Pancreas (tissue), 10 donors: ENCODE data around the gene THSD4. TPM values are rescaled to one million over a fixed set of nuclear protein-coding genes. Genes with fewer than 3 reads are reported as not detected.

Experiments
- ATAC-seq, 4 donors: fragments of 200-7000 bp; cut with Tn5 transposase; one replicate each; pipeline versions ENCODE4 v1.8.0 to v1.9.1; 2020; ENCODE audit warnings: mild to moderate bottlenecking in 4 of 4, moderate library complexity in 4 of 4
- DNase-seq, 6 donors: peaks; one replicate each; pipeline ENCODE4 v3.0.0-alpha.2; 2020
- FAIRE-seq: peaks from 2 replicates; lab custom pipeline; 2012; peaks lifted over from hg19 to GRCh38; lab: Jason Lieb, UNC
- H3K27ac ChIP-seq, 4 donors: fragments of 200-600 bp; sonication (generic); 1 replicate in 3 of 4; 2 replicates in 1 of 4; pipeline versions ENCODE4 v1.5.0 to v1.8.0; 2020
- H3K27me3 ChIP-seq, 4 donors: fragments of 200-600 bp; one replicate each; pipeline ENCODE4 v1.8.0; 2021
- H3K36me3 ChIP-seq, 3 donors: fragments of 200-600 bp; sonication (generic) in 1 of 3; one replicate each; pipeline versions ENCODE4 v1.5.0 to v1.8.0; 2020 to 2021
- H3K4me1 ChIP-seq, 3 donors: fragments of 200-600 bp; one replicate each; pipeline ENCODE4 v1.8.0; 2021
- H3K4me3 ChIP-seq, 4 donors: fragments of 200-600 bp; sonication (generic) in 2 of 4; one replicate each; pipeline versions ENCODE4 v1.5.0 to v1.8.0; 2020 to 2021
- H3K9me3 ChIP-seq, 4 donors: fragments of 200-600 bp; one replicate each; pipeline ENCODE4 v1.8.0; 2021
- WGBS, 2 donors: extraction: QIAGEN DNeasy Blood & Tissue Kit; methylation state at CpG; one replicate each; pipeline ENCODE4 v1.1.7; 2013; 5-methylcytosine and 5-hydroxymethylcytosine counted together
- intact Hi-C, 3 donors: fragments of 100-400 bp; cut with DNase I; formaldehyde crosslinking; loops; one replicate each; pipeline versions ENCODE4 v1.11.1 to v1.14.2; 2022
- polyA plus RNA-seq, 2 donors: library from polyadenylated mRNA; stranded (reverse); fragments of 200-250 nt; gene quantifications; one replicate each; pipeline ENCODE4 v1.2.3, GENCODE V29; 2013
- total RNA-seq, 6 donors: library from RNA; stranded (reverse); fragmentation: NEBNext Ultra II Directional in 4 of 6; extraction: Animal tissue kit (Norgen Biotek cat#: 25700) in 4 of 6; gene quantifications; one replicate each; pipeline versions ENCODE4 v1.2.1 to v1.2.4, GENCODE V29; 2021 to 2023
- TF ChIP-seq, protein P1 (sequence below), 4 donors: fragments of 200-600 bp; sonication (generic) in 3 of 4; IDR thresholded peaks; one replicate each; pipeline versions ENCODE4 v1.5.0 to v1.8.0; 2021; ENCODE audit warnings: antibody characterized with exemption in 4 of 4
- donor health status: healthy with polysubstance abuse.
- donor health status: DM: no; HTN: no; CAD: no; lungs with moderate emphysema.
- donor health status: DM: no; HTN: no; CAD: no.
- donor health status: control.
- donor health status: control.
- donor health status: Bipolar disorder and iron deficiency.
- donor health status: DM: yes; HTN: yes; CAD: no.
- donor health status: DM: no; HTN: no; CAD: no.
- donor health status: DM: no; HTN: no; CAD: no.
- donor health status: DM: yes; HTN: yes; CAD: no.

THSD4 gene
- total and polyA plus RNA-seq, 8 donors = 6.0 to 17.8 (median 13.3) TPM

DNA sequence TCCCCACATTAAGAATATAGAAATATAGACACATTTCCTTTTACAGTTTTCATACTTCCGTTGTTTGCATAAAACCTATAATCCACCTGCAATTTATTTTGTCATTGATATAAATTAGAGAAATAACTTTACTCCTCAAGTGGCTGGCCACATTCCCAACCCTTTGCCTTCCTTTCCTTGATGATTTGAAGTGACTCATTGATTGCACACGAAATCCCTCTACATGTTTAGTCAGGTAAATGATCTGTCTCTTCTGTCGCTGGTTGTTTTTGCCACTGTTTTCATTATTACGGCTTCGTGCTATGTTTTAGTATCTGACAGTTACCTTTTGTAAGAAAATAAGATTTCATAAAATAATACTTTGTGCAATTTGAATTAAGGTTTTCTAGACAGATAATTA lies 422.9 kb downstream of the THSD4 start:
- no peak for FAIRE-seq
- H3K27ac ChIP-seq = no peak overlapping the region
- ATAC-seq = no peak
- no peaks in the 10 kb centered on the region for H3K4me1 ChIP-seq
- WGBS, 2 donors = 79 to 81% methylated on average over 5 of the region's 5 CpGs
- H3K9me3 ChIP-seq = no peaks in the 10 kb centered on the region
- intact Hi-C loops = no loop called here
- no peaks in the 10 kb centered on the region for H3K36me3 ChIP-seq
- no peaks in the 10 kb centered on the region for H3K27me3 ChIP-seq
- TF ChIP-seq, protein P1, sequence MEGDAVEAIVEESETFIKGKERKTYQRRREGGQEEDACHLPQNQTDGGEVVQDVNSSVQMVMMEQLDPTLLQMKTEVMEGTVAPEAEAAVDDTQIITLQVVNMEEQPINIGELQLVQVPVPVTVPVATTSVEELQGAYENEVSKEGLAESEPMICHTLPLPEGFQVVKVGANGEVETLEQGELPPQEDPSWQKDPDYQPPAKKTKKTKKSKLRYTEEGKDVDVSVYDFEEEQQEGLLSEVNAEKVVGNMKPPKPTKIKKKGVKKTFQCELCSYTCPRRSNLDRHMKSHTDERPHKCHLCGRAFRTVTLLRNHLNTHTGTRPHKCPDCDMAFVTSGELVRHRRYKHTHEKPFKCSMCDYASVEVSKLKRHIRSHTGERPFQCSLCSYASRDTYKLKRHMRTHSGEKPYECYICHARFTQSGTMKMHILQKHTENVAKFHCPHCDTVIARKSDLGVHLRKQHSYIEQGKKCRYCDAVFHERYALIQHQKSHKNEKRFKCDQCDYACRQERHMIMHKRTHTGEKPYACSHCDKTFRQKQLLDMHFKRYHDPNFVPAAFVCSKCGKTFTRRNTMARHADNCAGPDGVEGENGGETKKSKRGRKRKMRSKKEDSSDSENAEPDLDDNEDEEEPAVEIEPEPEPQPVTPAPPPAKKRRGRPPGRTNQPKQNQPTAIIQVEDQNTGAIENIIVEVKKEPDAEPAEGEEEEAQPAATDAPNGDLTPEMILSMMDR (IDR thresholded peaks at IDR 0.05) = no peak
- no peak for DNase-seq
- no peak overlapping the region for H3K4me3 ChIP-seq

DNA sequence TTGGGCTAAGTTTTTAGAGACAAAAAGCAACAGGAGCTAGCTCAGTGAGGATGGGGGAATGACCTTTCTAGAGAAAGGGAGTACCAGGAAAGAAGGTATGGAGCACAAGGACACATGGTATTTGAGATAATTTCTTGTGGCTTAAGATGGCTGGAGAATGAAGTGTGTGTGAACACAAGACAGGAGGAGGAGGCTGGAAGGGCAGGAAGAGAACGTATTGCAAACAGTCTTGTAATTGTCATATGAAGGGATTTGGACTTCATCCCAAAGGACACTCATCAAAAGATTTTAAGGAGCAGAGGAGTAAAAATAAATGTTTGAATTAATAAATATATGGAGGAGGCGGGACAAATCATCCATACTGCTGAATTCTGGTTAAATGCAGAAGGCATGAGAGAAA lies 426.5 kb downstream of the THSD4 start:
- DNase-seq = no peak
- ATAC-seq = no peak
- Histone ChIP-seq H3K36me3 (no peaks in the 10 kb centered on the region), H3K4me3 (no peak overlapping the region), H3K27me3 (no peaks in the 10 kb centered on the region), H3K27ac (no peak overlapping the region), H3K9me3 (no peaks in the 10 kb centered on the region), H3K4me1 (no peaks in the 10 kb centered on the region)
- intact Hi-C loops = no loop called here
- 69% methylated on average over 2 of the region's 2 CpGs for WGBS, 2 donors
- no peak for FAIRE-seq
- TF ChIP-seq, protein P1 (IDR thresholded peaks at IDR 0.05) = no peak

DNA sequence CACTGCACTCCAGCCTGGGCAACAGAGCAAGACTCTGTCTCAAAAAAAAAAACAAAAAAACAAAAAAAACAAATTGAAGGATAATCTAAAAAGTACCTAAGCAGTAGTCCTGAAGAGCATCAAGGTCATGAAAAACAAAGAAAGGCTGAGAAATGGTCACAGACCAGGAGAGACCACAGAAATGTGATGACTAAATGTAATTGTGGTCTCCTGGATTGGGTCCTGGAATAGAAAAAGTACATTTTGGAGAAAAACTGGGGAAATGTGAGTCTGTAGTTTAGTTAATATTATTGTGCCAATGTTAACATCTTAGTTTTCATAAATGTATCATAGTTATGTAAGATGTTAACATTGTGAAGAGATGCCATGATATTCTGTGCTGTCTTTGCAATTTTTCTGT lies 427.6 kb downstream of the THSD4 start:
- Histone ChIP-seq H3K36me3 (no peaks in the 10 kb centered on the region), H3K4me3 (no peak overlapping the region), H3K9me3 (no peaks in the 10 kb centered on the region), H3K27me3 (no peaks in the 10 kb centered on the region), H3K27ac (no peak overlapping the region), H3K4me1 (no peaks in the 10 kb centered on the region)
- TF ChIP-seq, protein P1 (IDR thresholded peaks at IDR 0.05) = no peak
- intact Hi-C loops = no loop called here
- FAIRE-seq (no peak), ATAC-seq (no peak), DNase-seq (no peak)

DNA sequence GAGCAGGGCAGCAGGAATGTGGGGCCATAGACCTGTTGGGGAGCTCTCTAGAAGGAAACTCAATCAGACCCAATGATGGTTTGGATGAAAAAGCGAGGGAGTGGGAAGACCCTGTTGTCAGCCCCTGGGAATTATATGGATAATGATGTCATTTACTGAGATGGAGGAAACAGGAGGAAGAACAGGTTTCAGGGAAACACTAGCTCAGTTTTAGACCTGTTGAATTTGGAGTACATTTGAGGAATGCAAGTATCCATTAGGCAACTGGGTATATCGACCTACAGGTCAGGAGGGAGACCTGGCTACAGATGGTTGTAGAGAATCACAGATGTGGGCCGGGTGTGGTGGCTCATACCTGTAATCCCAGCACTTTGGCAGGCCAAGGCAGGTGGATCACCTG lies 428.1 kb downstream of the THSD4 start:
- TF ChIP-seq, protein P1 (IDR thresholded peaks at IDR 0.05) = no peak
- Histone ChIP-seq H3K27me3 (no peaks in the 10 kb centered on the region), H3K9me3 (no peaks in the 10 kb centered on the region), H3K4me1 (no peaks in the 10 kb centered on the region), H3K4me3 (no peak overlapping the region), H3K27ac (no peak overlapping the region), H3K36me3 (no peaks in the 10 kb centered on the region)
- no peak for DNase-seq
- intact Hi-C loops = no loop called here
- 68 to 80% methylated on average over 3 of the region's 3 CpGs for WGBS, 2 donors
- FAIRE-seq = no peak
- ATAC-seq = no peak

DNA sequence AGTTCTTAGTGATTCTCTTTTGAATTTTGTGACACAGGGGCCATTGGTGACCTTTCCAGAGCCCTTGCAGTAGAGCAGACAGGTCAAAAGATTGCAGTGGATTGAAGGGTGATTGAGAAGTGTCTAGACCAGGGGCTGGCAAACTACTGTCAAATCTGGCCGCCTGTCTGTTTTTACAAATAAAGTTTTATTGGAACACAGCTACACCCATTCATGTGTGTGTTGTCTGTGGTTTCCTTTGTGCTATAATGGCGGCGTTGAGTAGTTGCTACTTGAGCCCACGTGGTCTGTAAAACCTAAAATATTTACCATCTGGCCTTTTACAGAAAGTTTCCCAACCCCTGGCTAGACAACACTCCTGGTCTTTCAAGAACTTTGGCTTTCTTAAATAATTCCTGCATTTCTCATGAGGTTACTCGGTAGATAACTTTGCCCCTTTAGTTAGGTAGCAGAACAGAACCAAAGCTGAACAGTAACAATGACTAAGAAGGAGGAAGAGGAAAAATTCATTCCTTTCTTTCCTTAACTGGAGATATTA lies 430.0 kb downstream of the THSD4 start:
- no peak overlapping the region for H3K4me3 ChIP-seq
- no peaks in the 10 kb centered on the region for H3K36me3 ChIP-seq
- intact Hi-C loops = no loop called here
- H3K4me1 ChIP-seq = no peaks in the 10 kb centered on the region
- TF ChIP-seq, protein P1 (IDR thresholded peaks at IDR 0.05) = no peak
- H3K27ac ChIP-seq = no peak overlapping the region
- DNase-seq (no peak), FAIRE-seq (no peak), ATAC-seq (no peak)
- H3K9me3 ChIP-seq = no peaks in the 10 kb centered on the region
- 42 to 63% methylated on average over 5 of the region's 5 CpGs for WGBS, 2 donors
- H3K27me3 ChIP-seq = no peaks in the 10 kb centered on the region
